Thyroid gland (tissue), 4 donors: ENCODE results near the gene COA5.

Source experiments
- POLR2A ChIP-seq, 2 donors: fragments of 450-650 bp; IDR thresholded peaks; one replicate each; pipeline ENCODE4 v1.6.1; 2017; ENCODE audit warnings: antibody characterized with exemption in 2 of 2, mild to moderate bottlenecking in 2 of 2, moderate library complexity in 1 of 2
- TF ChIP-seq, protein P1 (sequence below), 6 experiments: fragments of 200-600 bp in 3 of 6; fragments of 450-650 bp in 3 of 6; sonication (generic) in 3 of 6; IDR thresholded peaks; one replicate each; pipeline ENCODE4 v1.5.1; 2016 to 2019; ENCODE audit warnings: antibody characterized with exemption in 6 of 6, mild to moderate bottlenecking in 2 of 6, inconsistent platforms in 1 of 6, moderate library complexity in 1 of 6

DNA sequence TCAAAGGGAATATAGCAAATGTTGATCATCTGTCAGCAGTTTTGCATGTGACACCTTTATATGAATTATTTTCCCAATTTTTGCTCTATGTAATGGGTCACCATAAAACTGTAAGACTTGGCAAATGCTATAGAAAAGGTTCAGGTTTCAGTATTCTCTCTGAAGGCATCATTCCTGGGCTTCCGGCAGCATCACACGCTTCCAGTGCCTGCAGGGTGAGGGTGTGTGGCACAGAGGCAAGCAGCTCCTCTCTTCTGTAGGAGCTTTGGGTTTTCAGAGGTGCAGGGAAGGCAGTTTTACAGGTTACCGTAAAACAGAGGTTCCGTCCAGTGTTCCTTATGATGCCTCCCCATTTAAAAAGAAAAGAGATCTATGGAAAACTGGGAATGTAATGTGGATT, 18.8 kb downstream of the COA5 start:
- TF ChIP-seq, protein P1, sequence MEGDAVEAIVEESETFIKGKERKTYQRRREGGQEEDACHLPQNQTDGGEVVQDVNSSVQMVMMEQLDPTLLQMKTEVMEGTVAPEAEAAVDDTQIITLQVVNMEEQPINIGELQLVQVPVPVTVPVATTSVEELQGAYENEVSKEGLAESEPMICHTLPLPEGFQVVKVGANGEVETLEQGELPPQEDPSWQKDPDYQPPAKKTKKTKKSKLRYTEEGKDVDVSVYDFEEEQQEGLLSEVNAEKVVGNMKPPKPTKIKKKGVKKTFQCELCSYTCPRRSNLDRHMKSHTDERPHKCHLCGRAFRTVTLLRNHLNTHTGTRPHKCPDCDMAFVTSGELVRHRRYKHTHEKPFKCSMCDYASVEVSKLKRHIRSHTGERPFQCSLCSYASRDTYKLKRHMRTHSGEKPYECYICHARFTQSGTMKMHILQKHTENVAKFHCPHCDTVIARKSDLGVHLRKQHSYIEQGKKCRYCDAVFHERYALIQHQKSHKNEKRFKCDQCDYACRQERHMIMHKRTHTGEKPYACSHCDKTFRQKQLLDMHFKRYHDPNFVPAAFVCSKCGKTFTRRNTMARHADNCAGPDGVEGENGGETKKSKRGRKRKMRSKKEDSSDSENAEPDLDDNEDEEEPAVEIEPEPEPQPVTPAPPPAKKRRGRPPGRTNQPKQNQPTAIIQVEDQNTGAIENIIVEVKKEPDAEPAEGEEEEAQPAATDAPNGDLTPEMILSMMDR (IDR thresholded peaks at IDR 0.05) = no peak
- no peak for TF ChIP-seq POLR2A (IDR thresholded peaks at IDR 0.05)
